Measurements from ENCODE around the gene TMED4. TPM values are rescaled to one million over a fixed set of nuclear protein-coding genes. Genes with fewer than 3 reads are reported as not detected.
A peak's percentile ranks its signal among the peaks of the same experiment; 100 is the strongest.

The TMED4 gene
- total and polyA plus RNA-seq, 2 of the 13 experiments (the other 11 are each of a cell fraction or from before 2014, with no cell fraction given): 81.4 to 109 TPM

GRCh38 chr7:44565097-44565794 lies 16.8 kb downstream of the TMED4 start (continued):
- TF ChIP-seq PRDM4 (CRISPR knock-in tag; IDR thresholded peaks at IDR 0.05; ENCODE audit: borderline replicate concordance) (no peak), TBX3 (IDR thresholded peaks at IDR 0.05; ENCODE audit: borderline replicate concordance) (no peak), TFDP1 (CRISPR knock-in tag; IDR thresholded peaks at IDR 0.05; ENCODE audit: borderline replicate concordance) (no peak), PLSCR1 (CRISPR knock-in tag; IDR thresholded peaks at IDR 0.05; ENCODE audit: borderline replicate concordance) (no peak), SALL2 (CRISPR knock-in tag; IDR thresholded peaks at IDR 0.05) (no peak), ZNF614 (CRISPR knock-in tag; IDR thresholded peaks at IDR 0.05; ENCODE audit: borderline replicate concordance) (peak; percentile 48; the same call in 1 of the 2 replicates), MLXIP (CRISPR knock-in tag; IDR thresholded peaks at IDR 0.05; ENCODE audit: borderline replicate concordance) (no peak), ZBTB42 (CRISPR knock-in tag; IDR thresholded peaks at IDR 0.05) (no peak), ZNF777 (CRISPR knock-in tag; IDR thresholded peaks at IDR 0.05) (no peak), DMAP1 (CRISPR knock-in tag; IDR thresholded peaks at IDR 0.05) (no peak), ZNF282 (IDR thresholded peaks at IDR 0.05; ENCODE audit: partially characterized antibody) (no peak), PHF21A (CRISPR knock-in tag; IDR thresholded peaks at IDR 0.05) (no peak), ZNF451 (CRISPR knock-in tag; IDR thresholded peaks at IDR 0.05) (no peak), ZGPAT (CRISPR knock-in tag; IDR thresholded peaks at IDR 0.05) (peak; percentile 48; the same call in 1 of the 2 replicates), ZNF776 (CRISPR knock-in tag; IDR thresholded peaks at IDR 0.05) (no peak), MZF1 (CRISPR knock-in tag; IDR thresholded peaks at IDR 0.05; ENCODE audit: borderline replicate concordance) (no peak), KDM6A (CRISPR knock-in tag; IDR thresholded peaks at IDR 0.05; ENCODE audit: low read depth) (no peak), ZNF598 (CRISPR knock-in tag; IDR thresholded peaks at IDR 0.05; ENCODE audit: borderline replicate concordance) (peak; percentile 52; the same call in 1 of the 2 replicates), FIP1L1 (IDR thresholded peaks at IDR 0.05; ENCODE audit: borderline replicate concordance, insufficient read depth, low read depth, low read length) (no peak), PHF20 (CRISPR knock-in tag; IDR thresholded peaks at IDR 0.05) (no peak), RCOR2 (CRISPR knock-in tag; IDR thresholded peaks at IDR 0.05) (no peak)
